Caco-2 (cell line): ENCODE results near the gene CMTM7. TPM values are rescaled to one million over a fixed set of nuclear protein-coding genes. Genes with fewer than 3 reads are reported as not detected.

ENCODE experiments used
- BruUV-seq: library from RNA; stranded (reverse); fragments of 400-500 nt; replicated peaks from 2 replicates; lab custom pipeline; 2021; lab: Mats Ljungman, UMichigan
- CTCF ChIA-PET: fragments of 300-600 bp; sonication (Branson Sonifier 250); formaldehyde crosslinking; loops from one replicate; lab custom pipeline; 2022; ENCODE audit warnings: antibody characterized with exemption; lab: Charles Lee
- POLR2A ChIA-PET: fragments of 300-600 bp; sonication (Branson Sonifier 250); formaldehyde crosslinking; loops from one replicate; lab custom pipeline; 2022; ENCODE audit warnings: antibody characterized with exemption; lab: Charles Lee
- DNase-seq, 2 experiments: peaks; one replicate each; pipeline versions ENCODE4 v3.0.0 to v3.0.0-alpha.2; 2020 to 2022
- H3K27me3 ChIP-seq: replicated peaks from 2 replicates; pipeline ENCODE4 v1.6.0; 2011; ENCODE audit warnings: low read length; ENCODE audit not compliant: control insufficient read depth, insufficient read depth
- H3K36me3 ChIP-seq: 2 replicates; pipeline ENCODE4 v1.5.1; 2011; ENCODE audit warnings: low read length; ENCODE audit not compliant: control insufficient read depth, insufficient read depth
- H3K4me1 ChIP-seq: fragments of 250-450 bp; sonication (Bioruptor Pico); 2 replicates; pipeline ENCODE4 v1.5.1; 2020; ENCODE audit warnings: mild to moderate bottlenecking
- H3K4me3 ChIP-seq: 2 replicates; pipeline ENCODE4 v1.5.1; 2011; ENCODE audit warnings: low read depth, mild to moderate bottlenecking, control low read depth, low read length
- H3K9me3 ChIP-seq: fragments of 250-450 bp; sonication (Bioruptor Pico); 2 replicates; pipeline ENCODE4 v1.5.1; 2020; ENCODE audit warnings: mild to moderate bottlenecking, moderate library complexity
- H3K27ac Mint-ChIP-seq: one replicate; pipeline ENCODE4 v1.8.0; 2022; ENCODE audit warnings: mixed read lengths; ENCODE audit not compliant: unreplicated experiment
- H3K27me3 Mint-ChIP-seq: one replicate; pipeline ENCODE4 v1.8.0; 2022; ENCODE audit warnings: mixed read lengths; ENCODE audit not compliant: insufficient read depth, unreplicated experiment
- H3K36me3 Mint-ChIP-seq: one replicate; pipeline ENCODE4 v1.8.0; 2022; ENCODE audit warnings: mild to moderate bottlenecking, mixed read lengths; ENCODE audit not compliant: insufficient read depth, unreplicated experiment
- H3K4me1 Mint-ChIP-seq: one replicate; pipeline ENCODE4 v1.8.0; 2022; ENCODE audit warnings: low read depth, mixed read lengths; ENCODE audit not compliant: unreplicated experiment
- H3K4me3 Mint-ChIP-seq: one replicate; pipeline ENCODE4 v1.8.0; 2022; ENCODE audit warnings: mild to moderate bottlenecking, moderate library complexity, mixed read lengths; ENCODE audit not compliant: unreplicated experiment
- H3K9me3 Mint-ChIP-seq: one replicate; pipeline ENCODE4 v1.8.0; 2022; ENCODE audit warnings: mixed read lengths; ENCODE audit not compliant: unreplicated experiment
- intact Hi-C: fragments of 100-400 bp; cut with micrococcal nuclease; formaldehyde crosslinking; loops from one replicate; pipeline ENCODE4 v1.10.0; 2022; ENCODE audit not compliant: unreplicated experiment
- total RNA-seq: library from RNA; stranded (reverse); gene quantifications from 2 replicates; pipeline ENCODE4 v1.2.3, GENCODE V29; 2022
- TF ChIP-seq, protein P1 (sequence below), 2 experiments: fragments of 200-600 bp in 1 of 2; IDR thresholded peaks; 1 replicate in 1 of 2; 2 replicates in 1 of 2; pipeline versions ENCODE4 v1.5.1 to v1.8.0; 2011 to 2022; ENCODE audit warnings: antibody characterized with exemption in 1 of 2, control low read depth in 1 of 2, inconsistent platforms in 1 of 2, low read depth in 1 of 2, low read length in 1 of 2, mild to moderate bottlenecking in 1 of 2, moderate library complexity in 1 of 2; ENCODE audit not compliant: insufficient read depth in 1 of 2, severe bottlenecking in 1 of 2, unreplicated experiment in 1 of 2

The CMTM7 gene
- total RNA-seq, 1 experiment from 2014 or later = 27.0 TPM

DNA sequence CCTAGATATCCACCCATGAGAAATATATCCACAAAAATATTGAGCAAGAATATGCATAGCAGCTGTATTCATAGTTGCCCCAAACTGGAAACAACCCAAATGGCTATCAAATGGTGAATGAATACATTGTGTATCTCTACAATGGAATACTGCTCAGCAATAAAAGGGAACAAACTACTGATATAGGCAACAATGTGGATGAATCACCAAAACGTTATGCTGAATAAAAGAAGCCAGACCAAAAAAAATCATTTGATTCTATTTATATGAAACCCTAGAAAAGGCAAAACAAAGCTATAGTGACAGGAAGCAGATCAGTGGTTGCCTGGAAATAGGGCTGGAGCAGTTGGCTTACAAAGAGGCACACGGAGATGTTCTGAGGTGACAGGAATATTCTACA is 15.5 kb upstream of the CMTM7 start:
- BruUV-seq = no TSS peak
- H3K27me3 Mint-ChIP-seq = no peaks in the 10 kb centered on the region
- ChIA-PET CTCF (no interaction called here), POLR2A (no interaction called here)
- no peaks in the 10 kb centered on the region for H3K9me3 Mint-ChIP-seq
- H3K4me3 Mint-ChIP-seq = no peak overlapping the region
- H3K4me1 Mint-ChIP-seq = no peaks in the 10 kb centered on the region
- Histone ChIP-seq H3K9me3 (no peaks in the 10 kb centered on the region), H3K27me3 (no peaks in the 10 kb centered on the region), H3K4me3 (no peak overlapping the region), H3K4me1 (no peaks in the 10 kb centered on the region), H3K36me3 (no peaks in the 10 kb centered on the region)
- no peak overlapping the region for H3K27ac Mint-ChIP-seq
- intact Hi-C loops = no loop called here
- TF ChIP-seq, protein P1, sequence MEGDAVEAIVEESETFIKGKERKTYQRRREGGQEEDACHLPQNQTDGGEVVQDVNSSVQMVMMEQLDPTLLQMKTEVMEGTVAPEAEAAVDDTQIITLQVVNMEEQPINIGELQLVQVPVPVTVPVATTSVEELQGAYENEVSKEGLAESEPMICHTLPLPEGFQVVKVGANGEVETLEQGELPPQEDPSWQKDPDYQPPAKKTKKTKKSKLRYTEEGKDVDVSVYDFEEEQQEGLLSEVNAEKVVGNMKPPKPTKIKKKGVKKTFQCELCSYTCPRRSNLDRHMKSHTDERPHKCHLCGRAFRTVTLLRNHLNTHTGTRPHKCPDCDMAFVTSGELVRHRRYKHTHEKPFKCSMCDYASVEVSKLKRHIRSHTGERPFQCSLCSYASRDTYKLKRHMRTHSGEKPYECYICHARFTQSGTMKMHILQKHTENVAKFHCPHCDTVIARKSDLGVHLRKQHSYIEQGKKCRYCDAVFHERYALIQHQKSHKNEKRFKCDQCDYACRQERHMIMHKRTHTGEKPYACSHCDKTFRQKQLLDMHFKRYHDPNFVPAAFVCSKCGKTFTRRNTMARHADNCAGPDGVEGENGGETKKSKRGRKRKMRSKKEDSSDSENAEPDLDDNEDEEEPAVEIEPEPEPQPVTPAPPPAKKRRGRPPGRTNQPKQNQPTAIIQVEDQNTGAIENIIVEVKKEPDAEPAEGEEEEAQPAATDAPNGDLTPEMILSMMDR (IDR thresholded peaks at IDR 0.05; ENCODE audit: insufficient read depth in 1 of 2, low read depth in 1 of 2, low read length in 1 of 2, severe bottlenecking in 1 of 2, unreplicated experiment in 1 of 2) = no peak
- H3K36me3 Mint-ChIP-seq = peaks cover 9% of the 10 kb centered on the region
- no peak for DNase-seq

DNA sequence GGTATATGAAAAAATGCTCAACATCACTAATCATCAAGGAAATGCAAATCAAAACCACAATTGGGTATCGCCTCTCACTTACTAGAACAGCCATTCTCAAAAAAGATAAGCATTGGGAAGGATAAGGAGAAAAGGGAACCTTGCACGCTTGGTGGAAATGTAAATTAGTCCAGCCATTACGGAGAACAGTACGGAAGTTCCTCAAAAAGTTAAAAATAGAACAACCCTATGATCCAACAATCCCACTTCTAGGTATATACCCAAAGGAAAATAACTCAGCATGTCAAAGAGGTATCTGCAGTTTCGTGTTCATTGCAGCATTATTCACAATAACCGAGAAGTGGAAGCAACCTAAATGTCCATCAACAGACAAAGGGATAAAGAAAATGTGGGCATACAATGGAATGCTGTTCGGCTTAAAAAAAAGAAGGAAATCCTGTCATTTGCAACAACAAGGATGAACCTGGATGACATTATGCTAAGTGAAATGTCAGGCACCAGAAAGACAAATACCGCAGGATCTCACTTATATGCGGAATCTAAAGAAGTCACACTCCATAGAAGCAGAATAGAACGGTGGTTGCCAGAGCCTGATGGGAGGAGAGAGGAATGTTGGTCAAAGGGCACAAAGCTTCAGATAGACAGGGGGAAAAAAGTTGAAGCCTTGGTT is 11.7 kb upstream of the CMTM7 start:
- ChIA-PET POLR2A (no interaction called here), CTCF (no interaction called here)
- no peak for DNase-seq
- Histone ChIP-seq H3K9me3 (no peaks in the 10 kb centered on the region), H3K27me3 (no peaks in the 10 kb centered on the region), H3K36me3 (no peaks in the 10 kb centered on the region), H3K4me3 (no peak overlapping the region), H3K4me1 (no peaks in the 10 kb centered on the region)
- Mint-ChIP-seq H3K4me3 (no peak overlapping the region), H3K9me3 (no peaks in the 10 kb centered on the region), H3K27ac (no peak overlapping the region), H3K36me3 (peaks cover 8% of the 10 kb centered on the region), H3K27me3 (no peaks in the 10 kb centered on the region), H3K4me1 (peaks cover 6% of the 10 kb centered on the region)
- no TSS peak for BruUV-seq
- TF ChIP-seq, protein P1 (IDR thresholded peaks at IDR 0.05; ENCODE audit: insufficient read depth in 1 of 2, low read depth in 1 of 2, low read length in 1 of 2, severe bottlenecking in 1 of 2, unreplicated experiment in 1 of 2) = no peak
- intact Hi-C loops = no loop called here

- Histone ChIP-seq H3K36me3 (no peaks in the 10 kb centered on the region), H3K4me3 (no peak overlapping the region), H3K4me1 (no peaks in the 10 kb centered on the region), H3K9me3 (no peaks in the 10 kb centered on the region), H3K27me3 (no peaks in the 10 kb centered on the region)
- Mint-ChIP-seq H3K27ac (no peak overlapping the region), H3K27me3 (no peaks in the 10 kb centered on the region), H3K9me3 (no peaks in the 10 kb centered on the region), H3K4me3 (no peak overlapping the region), H3K4me1 (peaks cover 6% of the 10 kb centered on the region), H3K36me3 (peaks cover 9% of the 10 kb centered on the region)
- no peak for DNase-seq
- BruUV-seq = no TSS peak
- ChIA-PET CTCF (no interaction called here), POLR2A (no interaction called here)
- intact Hi-C loops = no loop called here
- TF ChIP-seq, protein P1 (IDR thresholded peaks at IDR 0.05; ENCODE audit: insufficient read depth in 1 of 2, low read depth in 1 of 2, low read length in 1 of 2, severe bottlenecking in 1 of 2, unreplicated experiment in 1 of 2) = no peak
These were observed 9.7 kb upstream of the CMTM7 start for GRCh38 chr3:32381922-32382321.
